Psoas muscle (tissue), 8 donors: ENCODE results near the gene SIRT4. TPM values are rescaled to one million over a fixed set of nuclear protein-coding genes. Genes with fewer than 3 reads are reported as not detected.
A peak's percentile ranks its signal among the peaks of the same experiment; 100 is the strongest.

Experiments used
- ATAC-seq, 4 donors: fragments of 200-7000 bp; cut with Tn5 transposase; one replicate each; pipeline ENCODE4 v1.9.1; 2020; ENCODE audit warnings: moderate library complexity in 3 of 4, mild to moderate bottlenecking in 2 of 4
- DNase-seq, 2 donors: peaks; one replicate each; pipeline ENCODE4 v3.0.0-alpha.2; 2020
- H3K27ac ChIP-seq: fragments of 200-600 bp; one replicate; pipeline ENCODE4 v1.8.0; 2022
- H3K27me3 ChIP-seq, 3 donors: fragments of 200-600 bp in 1 of 3; one replicate each; pipeline versions ENCODE4 v1.6.1 to v1.8.0; 2013 to 2022; ENCODE audit warnings: low read length in 2 of 3, mild to moderate bottlenecking in 2 of 3, moderate library complexity in 1 of 3; ENCODE audit not compliant: insufficient read depth in 3 of 3
- H3K36me3 ChIP-seq, 2 donors: fragments of 200-600 bp in 1 of 2; one replicate each; pipeline versions ENCODE4 v1.6.1 to v1.8.0; 2013 to 2022; ENCODE audit warnings: low read depth in 1 of 2, mild to moderate bottlenecking in 1 of 2, moderate library complexity in 1 of 2; ENCODE audit not compliant: insufficient read depth in 1 of 2
- H3K4me1 ChIP-seq: fragments of 200-600 bp; one replicate; pipeline ENCODE4 v1.8.0; 2022
- H3K4me3 ChIP-seq: fragments of 200-600 bp; one replicate; pipeline ENCODE4 v1.8.0; 2022; ENCODE audit warnings: mild to moderate bottlenecking
- H3K9me3 ChIP-seq: fragments of 200-600 bp; one replicate; pipeline ENCODE4 v1.8.0; 2022
- WGBS, 3 donors: extraction: QIAGEN DNeasy Blood & Tissue Kit; methylation state at CpG; one replicate each; pipeline versions ENCODE4 v1.1.6 to v1.1.7; 2013; 5-methylcytosine and 5-hydroxymethylcytosine counted together
- intact Hi-C, 2 donors: fragments of 100-400 bp; cut with DNase I; formaldehyde crosslinking; loops; one replicate each; pipeline versions ENCODE4 v1.11.0 to v1.14.2; 2022
- polyA plus RNA-seq, 3 donors: library from polyadenylated mRNA; stranded (reverse); fragments of 200-250 nt; gene quantifications; one replicate each; pipeline ENCODE4 v1.2.3, GENCODE V29; 2013
- total RNA-seq, 4 donors: library from RNA; stranded (reverse); fragmentation: NEBNext Ultra II Directional in 2 of 4; extraction: Animal tissue kit (Norgen Biotek cat#: 25700) in 2 of 4; gene quantifications; one replicate each; pipeline versions ENCODE4 v1.2.1 to v1.2.4, GENCODE V29; 2021 to 2023
- TF ChIP-seq, protein P1 (sequence below): fragments of 200-600 bp; IDR thresholded peaks from one replicate; pipeline ENCODE4 v1.8.0; 2022; ENCODE audit warnings: antibody characterized with exemption
- donor health status: healthy with polysubstance abuse.
- donor health status: DM: no; HTN: no; CAD: no; lungs with moderate emphysema.
- donor health status: Bipolar disorder and iron deficiency.
- donor health status: healthy.
- donor health status: DM: yes; HTN: yes; CAD: no.
- donor health status: DM: no; HTN: no; CAD: no.
- donor health status: DM: no; HTN: no; CAD: no.
- donor health status: DM: yes; HTN: yes; CAD: no.

Gene SIRT4
- total and polyA plus RNA-seq, 7 donors = 2.3 to 10.7 (median 5.4) TPM

DNA sequence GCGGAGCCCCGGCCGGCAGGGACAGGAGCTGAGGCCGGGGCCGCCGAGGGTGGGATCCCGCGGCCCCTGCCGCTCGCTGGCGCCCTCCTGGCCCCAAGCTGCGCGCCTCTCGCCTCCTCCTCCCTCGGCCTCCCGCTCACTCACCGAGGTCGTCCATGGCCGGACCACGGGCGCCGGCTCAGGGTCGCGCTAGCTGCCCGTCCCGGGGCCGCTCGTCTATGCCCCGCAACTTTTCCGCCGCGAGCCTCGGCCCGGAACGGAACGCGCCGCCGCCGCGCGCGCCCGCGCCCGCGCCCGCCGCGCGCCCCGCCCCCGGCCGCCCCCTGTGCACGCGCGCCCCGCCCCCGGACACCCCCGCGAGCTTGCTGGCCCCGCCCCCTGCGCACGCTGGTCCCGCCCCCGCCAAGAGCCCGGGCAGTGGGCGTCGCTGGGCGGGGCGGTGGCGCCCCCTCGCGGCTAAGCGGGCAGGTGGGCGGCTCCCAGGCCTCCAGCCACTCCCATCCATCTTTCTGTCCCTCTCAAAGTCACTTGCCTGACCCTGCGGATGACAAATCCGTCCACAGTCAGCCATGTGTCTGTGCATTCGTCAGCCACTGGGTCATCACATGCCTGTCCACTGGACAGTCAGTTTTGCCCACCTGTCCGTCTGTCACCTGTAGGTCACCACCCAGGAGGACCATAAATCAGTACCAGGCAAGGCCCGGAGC is 36.5 kb upstream of the SIRT4 start, which contains the start of gene PXN:
Gene PXN (minus strand): TSS at position 258 of the 707 bp plus-strand sequence. CDS start 101 bp downstream, at position 157.
- DNase-seq (peak; percentile 93 to 95), ATAC-seq (peak; percentile 84 to 93 (median 90))
- H3K36me3 ChIP-seq = peaks cover 2 to 6% of the 10 kb centered on the region in 2 donors
- peak within 1 kb of the TSS; percentile 95 for H3K27ac ChIP-seq
- no peaks in the 10 kb centered on the region for H3K27me3 ChIP-seq
- intact Hi-C loops = loop anchor here (1.0 to 10.0 kb wide), 3 partner anchors 37 to 151 kb away; partner anchors contain the start of gene RAB35 (in 1 of the 2)
- TF ChIP-seq, protein P1, sequence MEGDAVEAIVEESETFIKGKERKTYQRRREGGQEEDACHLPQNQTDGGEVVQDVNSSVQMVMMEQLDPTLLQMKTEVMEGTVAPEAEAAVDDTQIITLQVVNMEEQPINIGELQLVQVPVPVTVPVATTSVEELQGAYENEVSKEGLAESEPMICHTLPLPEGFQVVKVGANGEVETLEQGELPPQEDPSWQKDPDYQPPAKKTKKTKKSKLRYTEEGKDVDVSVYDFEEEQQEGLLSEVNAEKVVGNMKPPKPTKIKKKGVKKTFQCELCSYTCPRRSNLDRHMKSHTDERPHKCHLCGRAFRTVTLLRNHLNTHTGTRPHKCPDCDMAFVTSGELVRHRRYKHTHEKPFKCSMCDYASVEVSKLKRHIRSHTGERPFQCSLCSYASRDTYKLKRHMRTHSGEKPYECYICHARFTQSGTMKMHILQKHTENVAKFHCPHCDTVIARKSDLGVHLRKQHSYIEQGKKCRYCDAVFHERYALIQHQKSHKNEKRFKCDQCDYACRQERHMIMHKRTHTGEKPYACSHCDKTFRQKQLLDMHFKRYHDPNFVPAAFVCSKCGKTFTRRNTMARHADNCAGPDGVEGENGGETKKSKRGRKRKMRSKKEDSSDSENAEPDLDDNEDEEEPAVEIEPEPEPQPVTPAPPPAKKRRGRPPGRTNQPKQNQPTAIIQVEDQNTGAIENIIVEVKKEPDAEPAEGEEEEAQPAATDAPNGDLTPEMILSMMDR = peak; percentile 95
- WGBS, 3 donors = 1% methylated on average over 24 to 68 of the region's 81 CpGs
- H3K4me1 ChIP-seq = peaks cover 38% of the 10 kb centered on the region
- H3K9me3 ChIP-seq = no peaks in the 10 kb centered on the region
- H3K4me3 ChIP-seq = peak within 1 kb of the TSS; percentile 94

DNA sequence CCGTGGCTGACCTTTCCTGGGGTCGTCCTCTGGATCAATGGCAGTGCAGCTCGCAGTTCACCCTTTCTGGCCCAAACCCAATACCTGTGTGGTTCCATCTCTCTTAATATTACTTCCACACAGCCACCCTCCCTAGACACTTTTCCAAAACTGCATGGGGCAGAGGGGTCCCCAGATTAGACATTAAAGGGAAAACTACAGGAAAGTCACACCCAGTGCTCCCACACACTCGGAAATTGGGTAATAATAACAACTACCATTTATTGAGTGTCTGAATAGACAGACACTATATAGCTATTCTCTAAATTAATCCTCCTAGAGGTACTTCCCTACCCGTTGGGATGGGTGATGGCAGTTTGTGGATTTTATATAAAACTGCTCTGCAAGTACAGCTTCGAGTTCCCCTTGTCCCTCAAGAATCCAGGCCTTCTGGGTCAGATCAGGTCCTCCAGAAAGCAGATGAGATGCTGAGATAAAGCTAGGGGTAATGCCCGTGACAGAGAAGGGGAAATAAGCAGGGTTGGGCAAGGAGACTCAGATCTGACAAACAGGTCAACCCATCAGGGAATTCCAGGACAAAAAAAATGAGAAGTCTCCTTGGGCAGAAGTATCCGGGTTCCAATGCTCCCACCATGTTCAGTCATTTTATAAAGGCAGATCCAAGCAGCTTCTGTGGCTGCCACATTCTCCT is 35.8 kb upstream of the SIRT4 start:
- DNase-seq (no peak), ATAC-seq (no peak)
- Histone ChIP-seq H3K4me3 (peak overlapping the region; percentile 9), H3K4me1 (peaks cover 31% of the 10 kb centered on the region), H3K27ac (peak overlapping the region; percentile 63), H3K9me3 (no peaks in the 10 kb centered on the region), H3K27me3 (no peaks in the 10 kb centered on the region), H3K36me3 (no peaks in the 10 kb centered on the region)
- 37 to 46% (median 37%) methylated on average over 8 of the region's 8 CpGs for WGBS, 3 donors
- intact Hi-C loops = loop anchor here in 1 of 2 donors (10.0 kb wide), 1 partner anchor 152 kb away; the partner anchor contains the start of gene RAB35
- TF ChIP-seq, protein P1 = no peak

DNA sequence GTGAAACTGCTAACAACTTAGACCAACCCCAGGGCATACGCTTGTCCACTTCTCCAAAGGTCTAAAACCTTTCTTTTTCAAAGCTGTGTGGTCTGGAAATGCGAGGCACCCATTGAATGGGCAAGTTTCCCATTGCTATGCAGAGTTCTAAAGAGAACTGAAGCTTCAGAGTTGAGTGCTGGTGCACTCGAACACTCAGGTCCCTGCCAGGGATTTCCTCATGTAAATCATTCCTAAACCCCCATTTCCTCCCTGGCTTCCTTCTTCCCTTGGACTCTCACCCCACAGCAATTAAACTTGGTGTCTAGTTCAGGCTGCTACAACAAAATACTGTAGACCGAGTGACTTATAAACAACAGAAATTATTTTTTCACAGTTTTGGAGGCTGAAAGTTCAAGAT is 34.4 kb upstream of the SIRT4 start:
- no peak overlapping the region for H3K27ac ChIP-seq
- H3K4me1 ChIP-seq = peaks cover 19% of the 10 kb centered on the region
- no peaks in the 10 kb centered on the region for H3K36me3 ChIP-seq
- H3K27me3 ChIP-seq = no peaks in the 10 kb centered on the region
- intact Hi-C loops = loop anchor here in 1 of 2 donors (10.0 kb wide), 1 partner anchor 153 kb away; the partner anchor contains the start of gene RAB35
- WGBS, 3 donors = 50 to 56% (median 56%) methylated on average over 4 of the region's 4 CpGs
- no peaks in the 10 kb centered on the region for H3K9me3 ChIP-seq
- ATAC-seq = no peak
- H3K4me3 ChIP-seq = no peak overlapping the region
- no peak for DNase-seq
- TF ChIP-seq, protein P1 = no peak

DNA sequence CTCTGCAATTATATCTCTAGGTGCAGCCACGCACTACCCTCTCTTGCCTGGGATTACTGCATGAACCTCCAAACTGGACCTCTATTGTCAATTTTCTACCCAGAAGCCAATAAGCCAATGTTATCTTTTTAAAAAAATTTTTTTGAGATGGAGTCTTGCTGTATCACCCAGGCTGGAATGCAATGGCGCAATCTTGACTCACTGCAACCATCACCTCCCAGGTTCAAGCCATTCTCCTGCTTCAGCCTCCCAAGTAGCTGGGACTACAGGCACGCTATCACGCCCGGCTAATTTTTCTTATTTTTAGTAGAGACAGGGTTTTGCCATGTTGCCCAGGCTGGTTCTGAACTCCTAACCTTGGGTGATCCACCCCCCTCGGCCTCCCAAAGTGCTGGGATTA is 25.4 kb upstream of the SIRT4 start:
- H3K4me1 ChIP-seq = no peaks in the 10 kb centered on the region
- no peaks in the 10 kb centered on the region for H3K9me3 ChIP-seq
- TF ChIP-seq, protein P1 = no peak
- no peaks in the 10 kb centered on the region for H3K27me3 ChIP-seq
- no peaks in the 10 kb centered on the region for H3K36me3 ChIP-seq
- no peak overlapping the region for H3K4me3 ChIP-seq
- no peak for ATAC-seq
- intact Hi-C loops = no loop called here
- H3K27ac ChIP-seq = no peak overlapping the region
- WGBS, 3 donors = 93 to 95% (median 94%) methylated on average over 6 of the region's 6 CpGs
- DNase-seq = no peak
